Peyer's patch (tissue), 4 donors: Measurements from ENCODE around the gene UBAC2.

Source experiments
- POLR2A ChIP-seq, 2 donors: fragments of 450-650 bp; IDR thresholded peaks; one replicate each; pipeline ENCODE4 v1.5.1; 2017; ENCODE audit warnings: antibody characterized with exemption in 2 of 2, mild to moderate bottlenecking in 2 of 2, moderate library complexity in 2 of 2
- TF ChIP-seq, protein P1 (sequence below), 6 experiments: fragments of 450-650 bp in 4 of 6; fragments of 200-600 bp in 2 of 6; sonication (generic) in 1 of 6; IDR thresholded peaks; one replicate each; pipeline ENCODE4 v1.5.1; 2017 to 2019; ENCODE audit warnings: antibody characterized with exemption in 6 of 6, mild to moderate bottlenecking in 3 of 6, moderate library complexity in 1 of 6

DNA sequence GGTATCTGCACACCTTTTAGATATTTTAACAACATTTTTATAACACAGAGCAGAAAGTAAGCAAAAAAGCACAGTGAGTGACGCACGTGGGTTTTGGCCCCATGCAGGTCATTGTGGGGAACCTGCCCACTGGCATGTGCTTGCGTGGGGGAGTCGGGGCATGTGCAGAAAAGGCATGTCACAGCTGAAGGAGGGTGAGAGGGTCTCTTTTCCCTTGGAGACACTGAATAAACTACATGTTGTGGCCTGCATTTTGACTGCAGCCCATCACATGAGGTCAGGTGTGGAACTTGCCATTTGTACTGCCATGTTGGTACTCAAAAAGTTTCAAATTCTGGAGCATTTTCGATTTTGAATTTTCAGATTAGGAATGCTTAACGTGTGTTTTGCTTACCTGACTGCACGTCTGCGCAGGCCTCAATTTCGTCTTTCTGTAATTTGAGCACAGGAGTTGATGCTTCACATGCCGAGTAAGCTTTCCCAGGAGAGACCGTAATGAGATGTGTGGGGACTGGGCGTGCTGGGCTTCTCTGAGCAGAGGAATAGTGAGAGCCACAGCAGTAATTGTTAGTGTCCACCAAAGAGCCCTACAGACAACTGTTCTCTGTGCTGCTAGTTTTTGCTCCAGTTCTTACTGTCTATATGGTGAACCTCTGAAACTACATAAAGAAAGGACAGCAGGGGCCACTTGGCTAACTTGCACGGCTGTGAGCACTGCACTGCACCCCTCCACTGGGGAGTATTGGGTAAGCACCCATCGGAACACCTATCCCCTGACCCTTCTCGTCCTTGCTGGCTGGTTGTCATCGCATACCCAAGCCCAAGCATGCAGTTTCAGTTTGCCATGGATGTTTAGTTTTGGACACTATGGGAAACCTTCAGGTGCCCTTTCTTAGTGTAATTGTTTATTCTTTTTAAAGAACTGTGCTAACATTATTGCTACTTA, 179.5 kb downstream of the UBAC2 start:
- TF ChIP-seq, protein P1, sequence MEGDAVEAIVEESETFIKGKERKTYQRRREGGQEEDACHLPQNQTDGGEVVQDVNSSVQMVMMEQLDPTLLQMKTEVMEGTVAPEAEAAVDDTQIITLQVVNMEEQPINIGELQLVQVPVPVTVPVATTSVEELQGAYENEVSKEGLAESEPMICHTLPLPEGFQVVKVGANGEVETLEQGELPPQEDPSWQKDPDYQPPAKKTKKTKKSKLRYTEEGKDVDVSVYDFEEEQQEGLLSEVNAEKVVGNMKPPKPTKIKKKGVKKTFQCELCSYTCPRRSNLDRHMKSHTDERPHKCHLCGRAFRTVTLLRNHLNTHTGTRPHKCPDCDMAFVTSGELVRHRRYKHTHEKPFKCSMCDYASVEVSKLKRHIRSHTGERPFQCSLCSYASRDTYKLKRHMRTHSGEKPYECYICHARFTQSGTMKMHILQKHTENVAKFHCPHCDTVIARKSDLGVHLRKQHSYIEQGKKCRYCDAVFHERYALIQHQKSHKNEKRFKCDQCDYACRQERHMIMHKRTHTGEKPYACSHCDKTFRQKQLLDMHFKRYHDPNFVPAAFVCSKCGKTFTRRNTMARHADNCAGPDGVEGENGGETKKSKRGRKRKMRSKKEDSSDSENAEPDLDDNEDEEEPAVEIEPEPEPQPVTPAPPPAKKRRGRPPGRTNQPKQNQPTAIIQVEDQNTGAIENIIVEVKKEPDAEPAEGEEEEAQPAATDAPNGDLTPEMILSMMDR (IDR thresholded peaks at IDR 0.05) = no peak
- no peak for TF ChIP-seq POLR2A (IDR thresholded peaks at IDR 0.05)
